Glomerular endothelial cell (primary cell): ENCODE data around the gene ST3GAL6. TPM values are rescaled to one million over a fixed set of nuclear protein-coding genes. Genes with fewer than 3 reads are reported as not detected.

Experiments used
- DNase-seq: peaks from one replicate; pipeline ENCODE4 v3.0.0-alpha.2; 2011; ENCODE audit warnings: low read depth, low spot score; ENCODE audit errors: extremely low read depth
- total RNA-seq: library from RNA; depleted of rRNA; stranded (reverse); fragments of >200 nt; gene quantifications from 2 replicates; pipeline ENCODE4 v1.2.3, GENCODE V29; 2015

Gene ST3GAL6
- total RNA-seq = 7.5 and 13.2 TPM in 2 replicates

GRCh38 chr3:98763076-98763475 is at the start of gene ST3GAL6:
Gene ST3GAL6, plus strand, starts transcription at chr3:98763340. Its CDS starts 5,101 bp downstream, at chr3:98768441.
- DNase-seq = no peak

GRCh38 chr3:98713984-98714383 is 49.2 kb upstream of the ST3GAL6 start:
- no peak for DNase-seq

GRCh38 chr3:98717584-98717983 is 45.6 kb upstream of the ST3GAL6 start:
- no peak for DNase-seq

GRCh38 chr3:98718730-98719129 is 44.4 kb upstream of the ST3GAL6 start:
- no peak for DNase-seq

GRCh38 chr3:98721776-98722175 is 41.4 kb upstream of the ST3GAL6 start:
- DNase-seq = no peak

GRCh38 chr3:98722389-98722788 is 40.8 kb upstream of the ST3GAL6 start:
- no peak for DNase-seq

GRCh38 chr3:98725352-98725751 is 37.8 kb upstream of the ST3GAL6 start:
- DNase-seq = no peak

GRCh38 chr3:98726084-98726483 is 37.1 kb upstream of the ST3GAL6 start:
- no peak for DNase-seq

- no peak for DNase-seq
Measured at GRCh38 chr3:98727638-98728037, 35.5 kb upstream of the ST3GAL6 start.

- no peak for DNase-seq
Measured at GRCh38 chr3:98728672-98729071, 34.5 kb upstream of the ST3GAL6 start.

GRCh38 chr3:98730338-98730737 is 32.8 kb upstream of the ST3GAL6 start:
- peak; percentile 79 for DNase-seq

GRCh38 chr3:98730886-98731537 is 32.1 kb upstream of the ST3GAL6 start:
- no peak for DNase-seq

- DNase-seq = no peak
Measured at GRCh38 chr3:98731720-98732285, 31.3 kb upstream of the ST3GAL6 start.

- DNase-seq = no peak
Measured at GRCh38 chr3:98732286-98733052, 30.7 kb upstream of the ST3GAL6 start.

- DNase-seq = no peak
Measured at GRCh38 chr3:98733053-98733811, 29.9 kb upstream of the ST3GAL6 start.

- no peak for DNase-seq
Measured at GRCh38 chr3:98733812-98734281, 29.3 kb upstream of the ST3GAL6 start.

GRCh38 chr3:98734306-98734705 is 28.8 kb upstream of the ST3GAL6 start:
- no peak for DNase-seq

GRCh38 chr3:98734735-98735134 is 28.4 kb upstream of the ST3GAL6 start:
- no peak for DNase-seq

GRCh38 chr3:98735296-98735695 is 27.8 kb upstream of the ST3GAL6 start:
- DNase-seq = no peak

GRCh38 chr3:98735761-98736269 is 27.3 kb upstream of the ST3GAL6 start:
- no peak for DNase-seq

GRCh38 chr3:98737301-98737700 is 25.8 kb upstream of the ST3GAL6 start:
- no peak for DNase-seq
